UCSD-AML1 (cell line): ENCODE results near the gene GRPEL2.
A peak's percentile ranks its signal among the peaks of the same experiment; 100 is the strongest.
"Not testable (repeated sequence)": the region's sequence is repeated elsewhere in the genome, so short reads cannot be mapped to it uniquely, and the experiment has no call there.

ENCODE experiments used
- DNase-seq: peaks from one replicate; lab custom pipeline; 2025; ENCODE audit not compliant: unreplicated experiment; lab: John Stamatoyannopoulos, UW

GRPEL2 gene

DNA sequence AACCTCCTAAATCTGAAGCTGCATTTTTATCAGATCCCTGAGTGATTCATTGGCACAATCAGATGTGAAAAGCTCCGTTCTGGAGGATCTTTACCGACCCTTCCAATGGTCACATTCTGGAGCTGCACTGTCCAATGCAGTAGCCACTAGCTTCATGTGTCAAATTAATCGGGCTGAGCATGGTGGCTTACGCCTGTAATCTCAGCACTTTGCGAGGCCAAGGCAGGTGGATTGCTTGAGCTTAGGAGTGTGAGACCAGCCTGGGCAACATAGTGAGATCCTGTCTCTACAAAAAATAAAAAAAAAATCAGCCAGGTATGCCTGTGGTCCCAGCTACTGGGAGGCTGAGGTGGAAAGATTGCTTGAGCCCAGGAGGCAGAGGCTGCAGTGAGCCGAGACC lies 30.1 kb downstream of the GRPEL2 start:
- no peak for DNase-seq

DNA sequence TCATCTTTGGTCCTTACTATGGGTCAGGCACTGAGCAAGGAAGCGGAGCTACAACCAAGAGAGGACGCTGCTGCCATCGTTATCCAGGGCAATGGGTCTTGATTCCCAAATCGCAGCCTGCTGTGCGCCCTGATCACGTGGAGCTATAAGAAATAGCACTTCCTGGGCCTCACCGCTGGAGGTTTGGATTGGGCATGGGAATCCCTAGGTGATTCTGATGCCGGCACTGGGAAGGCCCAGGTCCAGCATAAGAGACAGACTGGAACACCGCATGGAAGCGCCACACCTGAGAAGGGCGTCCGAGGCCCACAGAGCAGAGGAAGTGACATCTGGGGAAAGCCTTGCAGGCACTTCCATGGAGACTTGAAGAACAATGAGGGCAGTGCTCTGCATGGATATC lies 30.8 kb downstream of the GRPEL2 start:
- DNase-seq, result no peak

DNA sequence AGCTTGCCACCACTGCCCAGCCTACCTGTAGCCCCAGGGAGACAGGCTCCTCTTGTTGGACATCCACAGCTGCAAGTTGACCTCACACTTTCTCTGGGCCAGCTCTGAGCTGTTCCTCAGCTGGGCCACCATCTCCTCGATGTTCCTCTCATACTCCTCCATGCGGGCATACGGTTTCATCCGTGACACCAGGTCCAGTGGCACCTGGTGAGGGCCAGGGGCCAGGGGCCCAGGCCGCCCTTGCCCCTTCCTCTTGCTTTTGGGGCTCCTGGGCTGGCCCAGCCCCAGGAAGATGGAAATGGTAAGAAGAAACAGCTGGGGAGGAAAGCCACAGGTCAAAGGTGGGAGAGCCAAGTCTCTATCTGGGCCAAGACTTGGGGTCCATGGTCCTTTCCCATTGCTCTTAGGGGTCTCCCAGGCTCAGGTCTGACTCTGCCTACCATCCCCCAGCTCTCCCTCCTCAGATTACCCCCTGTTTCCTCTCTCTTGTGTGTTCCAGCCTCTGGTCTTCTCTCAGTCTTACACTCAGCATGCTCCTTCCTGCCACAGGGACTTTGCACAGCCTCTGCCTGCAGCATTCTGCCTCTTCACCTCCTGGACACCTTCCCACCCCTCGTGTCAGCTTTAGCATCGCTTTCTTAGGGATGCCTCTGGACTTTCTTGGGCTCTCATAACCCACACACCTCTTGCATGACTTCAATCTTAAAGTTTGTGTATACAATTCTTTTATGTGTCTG lies 31.6 kb downstream of the GRPEL2 start:
- no peak for DNase-seq

DNA sequence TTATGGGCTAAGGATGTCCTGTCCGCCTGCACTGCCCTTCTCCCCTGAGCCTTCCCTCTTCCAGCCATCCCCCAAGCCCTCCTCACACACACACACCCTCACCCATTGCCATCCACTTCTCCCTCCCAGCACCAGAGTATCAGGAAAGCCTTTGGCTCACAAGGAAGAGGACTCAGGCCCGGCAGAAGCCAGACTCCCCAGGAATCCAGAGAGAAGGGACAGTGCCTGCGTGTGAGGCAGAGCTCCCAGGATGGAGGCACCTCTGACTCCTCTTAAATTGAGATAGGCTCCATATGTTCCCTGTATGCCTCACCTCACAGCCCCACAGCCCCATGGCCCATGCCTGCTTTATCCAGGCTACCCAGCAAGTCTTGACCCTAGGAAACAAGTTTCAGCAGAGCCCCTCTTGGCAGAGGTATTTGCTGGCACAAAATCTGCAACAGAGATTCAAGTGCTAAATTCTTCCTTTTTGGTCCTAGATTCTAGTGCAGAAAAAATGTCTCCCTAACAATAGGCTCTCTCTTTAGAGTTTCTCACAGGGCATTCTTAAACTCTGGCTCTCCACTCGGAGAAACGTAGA lies 33.0 kb downstream of the GRPEL2 start:
- DNase-seq, result no peak

DNA sequence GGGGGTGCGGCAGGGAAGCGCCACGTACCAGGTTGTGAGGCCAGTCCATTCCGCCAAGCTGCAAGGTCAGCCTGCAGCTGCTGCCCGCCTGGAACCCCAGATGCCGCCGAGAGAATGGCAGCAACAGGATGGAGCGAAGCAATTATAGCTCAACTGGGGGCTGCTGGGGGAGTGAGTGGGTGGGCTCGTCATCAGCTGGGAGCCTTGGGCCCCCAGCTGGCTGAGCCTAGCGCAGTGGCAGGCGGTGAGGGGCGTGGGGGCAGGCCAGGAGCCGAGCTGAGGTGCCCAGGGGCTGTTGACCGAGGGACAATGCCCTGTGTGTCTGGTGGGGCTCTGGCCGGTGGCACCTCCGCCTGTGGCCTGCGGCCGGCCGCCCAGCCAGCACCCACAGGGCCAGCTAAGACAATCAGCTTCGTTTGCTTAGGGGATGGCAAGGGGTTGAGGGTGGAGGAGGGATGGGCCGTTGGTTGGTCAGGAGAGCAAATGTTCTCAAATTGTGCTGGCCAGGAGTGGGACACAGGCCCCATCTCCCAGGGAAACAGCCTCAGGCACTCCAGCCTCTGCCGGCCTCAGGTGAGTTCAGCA lies 34.0 kb downstream of the GRPEL2 start, which contains the start of gene IL17B:
Gene IL17B (minus strand): TSS at position 116 of the 585 bp plus-strand sequence. CDS start 67 bp downstream, at position 49.
- DNase-seq, result no peak

DNA sequence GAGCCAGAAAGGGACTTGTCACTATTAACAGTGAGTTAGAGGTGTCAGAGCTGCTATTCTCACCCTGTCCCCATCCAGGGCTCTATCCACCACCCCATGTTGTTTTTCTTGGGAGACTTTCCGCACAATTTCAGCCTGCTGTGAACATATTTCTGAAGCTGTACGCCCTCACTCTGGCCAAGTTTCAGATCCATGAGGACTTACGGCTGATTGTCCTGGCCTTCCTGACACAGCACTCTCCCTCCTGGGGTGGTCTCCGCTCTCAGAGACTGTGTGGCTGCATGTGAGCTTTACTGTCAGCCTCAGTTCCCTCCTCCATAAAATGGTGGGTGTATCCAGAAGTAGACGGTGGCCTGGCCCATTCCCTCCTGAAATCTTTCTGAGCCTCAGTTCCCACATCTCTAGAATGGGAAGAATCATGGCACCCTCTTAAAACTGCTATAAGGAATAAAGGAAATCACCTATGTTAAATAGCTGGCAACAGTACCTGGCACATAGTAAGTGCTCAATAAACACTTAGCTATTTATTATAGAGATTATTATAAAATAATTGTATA lies 34.6 kb downstream of the GRPEL2 start:
- no peak for DNase-seq

GRCh38 chr5:149380466-149381121 lies 35.3 kb downstream of the GRPEL2 start:
- DNase-seq, result no peak

DNA sequence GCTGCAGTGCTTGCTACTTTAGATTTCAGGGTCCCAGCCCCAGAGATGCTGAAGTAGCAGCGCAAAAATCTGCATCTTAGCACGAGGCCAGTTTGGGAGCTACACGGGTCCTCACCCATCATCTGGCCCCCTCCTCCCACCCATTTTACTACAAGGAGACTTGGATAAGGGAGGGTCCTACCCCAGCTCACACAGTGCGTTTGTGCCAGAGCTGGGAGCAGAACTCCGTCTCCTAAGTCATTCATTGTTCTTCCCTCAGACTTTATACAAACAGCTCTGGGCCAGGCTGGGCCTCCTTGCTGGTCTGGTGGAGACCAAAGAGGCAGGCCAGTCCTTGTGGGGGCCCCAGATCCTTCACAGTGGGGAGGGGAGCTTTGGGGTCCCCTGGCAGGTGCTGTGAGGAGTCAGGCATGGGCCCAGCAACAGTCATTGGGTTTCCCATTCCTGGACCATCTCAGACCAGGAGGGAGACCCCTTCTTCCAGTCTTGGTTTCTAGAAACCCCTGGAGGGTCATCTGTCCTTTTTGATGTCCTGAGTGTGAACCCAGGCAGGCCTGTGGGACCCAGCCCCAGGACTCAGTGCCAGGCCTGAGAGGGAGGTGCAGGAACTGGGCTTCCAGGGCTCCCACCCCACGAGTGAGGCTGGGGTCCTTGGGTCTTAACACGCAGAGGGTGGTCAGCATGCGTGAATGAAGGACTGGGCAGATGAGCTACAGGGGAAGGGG lies 36.1 kb downstream of the GRPEL2 start:
- DNase-seq, result no peak

DNA sequence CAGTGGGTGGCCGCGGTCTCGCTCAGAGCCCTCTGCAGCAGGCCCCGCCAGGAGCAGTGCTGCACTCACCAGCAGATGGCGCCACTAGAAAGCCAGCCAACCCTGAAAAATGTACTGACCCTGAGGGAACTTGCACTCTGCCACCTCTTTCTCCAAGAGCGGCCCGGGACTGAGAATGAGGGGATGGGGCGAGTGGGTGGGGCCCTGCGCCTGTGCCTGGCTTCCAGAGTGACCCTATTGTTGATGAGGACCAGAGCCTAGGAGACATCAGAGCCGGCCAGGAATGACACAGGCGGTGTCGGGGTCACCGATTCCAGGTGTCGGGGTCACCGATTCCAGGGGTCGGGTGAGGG lies 36.7 kb downstream of the GRPEL2 start:
- DNase-seq, result peak; percentile 81

GRCh38 chr5:149382517-149383220 lies 37.4 kb downstream of the GRPEL2 start:
- no peak for DNase-seq

- no peak for DNase-seq
Observed at GRCh38 chr5:149383399-149383798, 38.1 kb downstream of the GRPEL2 start.

- DNase-seq, result no peak
Observed at GRCh38 chr5:149386166-149386565, 40.9 kb downstream of the GRPEL2 start.

GRCh38 chr5:149387081-149387631 lies 41.9 kb downstream of the GRPEL2 start:
- no peak for DNase-seq

DNA sequence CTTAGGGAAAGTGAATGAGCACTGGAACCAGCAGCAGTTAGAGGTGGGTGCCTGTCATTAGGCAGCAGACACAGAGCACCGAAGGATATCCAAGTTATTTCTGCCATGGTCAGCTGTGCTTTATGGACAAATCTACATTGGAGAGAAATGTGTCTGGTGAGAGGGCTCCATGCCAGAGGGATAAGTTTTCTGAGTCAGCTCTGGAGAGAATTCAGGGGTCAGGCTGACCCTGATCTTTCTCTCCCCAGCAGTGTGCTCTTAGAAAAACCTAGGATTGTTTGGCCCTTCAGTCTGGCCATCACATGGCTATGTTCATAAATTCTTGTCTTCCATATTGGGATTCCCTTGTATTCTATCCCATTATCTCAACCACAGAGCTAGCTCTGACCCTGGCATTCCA lies 42.7 kb downstream of the GRPEL2 start:
- no peak for DNase-seq

- DNase-seq, result no peak
Observed at GRCh38 chr5:149388498-149389190, 43.3 kb downstream of the GRPEL2 start.

- no peak for DNase-seq
Observed at GRCh38 chr5:149389552-149390495, 44.5 kb downstream of the GRPEL2 start.

DNA sequence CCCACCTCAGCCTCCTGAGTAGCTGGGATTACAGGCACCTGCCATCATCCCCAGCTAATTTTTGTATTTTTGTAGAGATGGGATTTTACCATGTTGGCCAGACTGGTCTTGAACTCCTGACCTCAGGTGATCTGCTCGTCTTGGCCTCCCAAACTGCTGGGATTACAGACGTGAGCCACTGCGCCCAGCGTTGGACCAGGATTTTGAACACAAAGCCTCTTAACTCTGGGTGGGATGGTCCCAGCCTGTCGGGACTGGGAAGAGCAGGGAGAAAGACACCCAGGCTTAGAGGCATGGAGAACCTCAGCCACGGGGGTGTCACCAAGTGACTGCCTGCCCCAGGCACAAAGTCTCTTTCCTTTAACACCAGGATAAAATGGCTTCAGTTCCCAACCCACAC lies 45.8 kb downstream of the GRPEL2 start:
- DNase-seq, result not testable (repeated sequence)

- DNase-seq, result no peak
Observed at GRCh38 chr5:149391524-149391923, 46.2 kb downstream of the GRPEL2 start.
